Liver (tissue), 9 donors: ENCODE measurements around the gene KIAA0825. TPM values are rescaled to one million over a fixed set of nuclear protein-coding genes. Genes with fewer than 3 reads are reported as not detected.

Experiments
- DNase-seq: peaks from one replicate; pipeline ENCODE4 v3.0.0-alpha.2; 2017; ENCODE audit warnings: low spot score
- H3K27ac ChIP-seq, 2 donors: one replicate each; pipeline ENCODE4 v1.7.0; 2013; ENCODE audit warnings: inconsistent platforms in 2 of 2, low read length in 2 of 2, control low read depth in 1 of 2, low read depth in 1 of 2, mild to moderate bottlenecking in 1 of 2
- H3K27me3 ChIP-seq, 4 donors: one replicate each; pipeline versions ENCODE4 v1.6.1 to v1.7.0; 2013; ENCODE audit warnings: low read length in 3 of 4, inconsistent platforms in 1 of 4, mild to moderate bottlenecking in 1 of 4, moderate library complexity in 1 of 4; ENCODE audit not compliant: control insufficient read depth in 4 of 4, insufficient read depth in 4 of 4
- H3K36me3 ChIP-seq, 4 donors: one replicate each; pipeline versions ENCODE4 v1.6.1 to v1.7.0; 2013; ENCODE audit warnings: low read length in 3 of 4, mild to moderate bottlenecking in 3 of 4, low read depth in 1 of 4, moderate library complexity in 1 of 4; ENCODE audit not compliant: control insufficient read depth in 4 of 4, insufficient read depth in 3 of 4
- H3K4me1 ChIP-seq, 4 donors: one replicate each; pipeline versions ENCODE4 v1.6.1 to v1.7.0; 2013; ENCODE audit warnings: low read length in 3 of 4, mild to moderate bottlenecking in 3 of 4, moderate library complexity in 1 of 4; ENCODE audit not compliant: control insufficient read depth in 4 of 4, insufficient read depth in 4 of 4
- H3K4me3 ChIP-seq, 3 donors: one replicate each; pipeline versions ENCODE4 v1.6.1 to v1.7.0; 2013; ENCODE audit warnings: low read length in 3 of 3, control low read depth in 1 of 3, low read depth in 1 of 3, mild to moderate bottlenecking in 1 of 3
- H3K9ac ChIP-seq, 2 donors: one replicate each; pipeline ENCODE4 v1.7.0; 2013; ENCODE audit warnings: low read length in 2 of 2, mild to moderate bottlenecking in 2 of 2, moderate library complexity in 2 of 2, control low read depth in 1 of 2, low read depth in 1 of 2
- H3K9me3 ChIP-seq, 4 donors: one replicate each; pipeline versions ENCODE4 v1.6.1 to v1.7.0; 2013; ENCODE audit warnings: low read length in 3 of 4; ENCODE audit not compliant: control insufficient read depth in 4 of 4
- CTCF ChIP-seq: fragments of 150-350 bp; IDR thresholded peaks from 2 replicates; pipeline ENCODE4 v1.5.1; 2017; ENCODE audit warnings: improper control_type of control experiment, low read depth, low read length; ENCODE audit not compliant: missing input control
- EGR1 ChIP-seq, 2 donors: IDR thresholded peaks; 2 replicates each; pipeline ENCODE4 v1.6.1; 2016 to 2018; ENCODE audit warnings: antibody characterized with exemption in 2 of 2, low read depth in 2 of 2
- FOXA1 ChIP-seq: IDR thresholded peaks from 2 replicates; pipeline ENCODE4 v1.6.1; 2016; ENCODE audit warnings: antibody characterized with exemption
- FOXA2 ChIP-seq: IDR thresholded peaks from 2 replicates; pipeline ENCODE4 v1.6.1; 2016; ENCODE audit warnings: antibody characterized with exemption
- GABPA ChIP-seq, 2 donors: IDR thresholded peaks in 1 of 2; conservative IDR thresholded peaks in 1 of 2; 2 replicates each; pipeline ENCODE4 v1.6.1; 2016; ENCODE audit warnings: antibody characterized with exemption in 2 of 2, mild to moderate bottlenecking in 1 of 2, moderate library complexity in 1 of 2
- HNF4A ChIP-seq, 2 donors: conservative IDR thresholded peaks; 2 replicates each; pipeline ENCODE4 v1.6.1; 2016; ENCODE audit warnings: antibody characterized with exemption in 2 of 2, mild to moderate bottlenecking in 2 of 2
- HNF4G ChIP-seq: IDR thresholded peaks from 2 replicates; pipeline ENCODE4 v1.6.1; 2016; ENCODE audit warnings: antibody characterized with exemption
- JUND ChIP-seq, 2 donors: IDR thresholded peaks; 2 replicates each; pipeline ENCODE4 v1.6.1; 2016; ENCODE audit warnings: antibody characterized with exemption in 2 of 2
- MAX ChIP-seq: IDR thresholded peaks from 2 replicates; pipeline ENCODE4 v1.6.1; 2016; ENCODE audit warnings: antibody characterized with exemption
- NR2F2 ChIP-seq: IDR thresholded peaks from 2 replicates; pipeline ENCODE4 v1.6.1; 2016; ENCODE audit warnings: antibody characterized with exemption
- RAD21 ChIP-seq, 2 donors: IDR thresholded peaks; 2 replicates each; pipeline ENCODE4 v1.6.1; 2016; ENCODE audit warnings: antibody characterized with exemption in 2 of 2, mild to moderate bottlenecking in 2 of 2
- REST ChIP-seq: IDR thresholded peaks from 2 replicates; pipeline ENCODE4 v1.6.1; 2016; ENCODE audit warnings: antibody characterized with exemption, mild to moderate bottlenecking
- RXRA ChIP-seq, 2 donors: IDR thresholded peaks; 2 replicates each; pipeline ENCODE4 v1.6.1; 2017 to 2018; ENCODE audit warnings: antibody characterized with exemption in 2 of 2, mild to moderate bottlenecking in 1 of 2
- SP1 ChIP-seq: IDR thresholded peaks from 2 replicates; pipeline ENCODE4 v1.6.1; 2018; ENCODE audit warnings: antibody characterized with exemption, mild to moderate bottlenecking
- TAF1 ChIP-seq: conservative IDR thresholded peaks from 2 replicates; pipeline ENCODE4 v1.6.1; 2016; ENCODE audit warnings: antibody characterized with exemption, mild to moderate bottlenecking
- YY1 ChIP-seq: IDR thresholded peaks from 2 replicates; pipeline ENCODE4 v1.6.1; 2016; ENCODE audit warnings: antibody characterized with exemption, mild to moderate bottlenecking
- WGBS: extraction: QIAGEN DNeasy Blood & Tissue Kit; methylation state at CpG from one replicate; pipeline ENCODE4 v1.1.7; 2013; 5-methylcytosine and 5-hydroxymethylcytosine counted together
- polyA plus RNA-seq, 2 donors: library from polyadenylated mRNA; stranded (reverse) in 1 of 2; unstranded in 1 of 2; fragments of 200-250 nt in 1 of 2; fragments of >200 nt in 1 of 2; fragmentation: Nextera tagmentation in 1 of 2; extraction: Ambion mirVana in 1 of 2; gene quantifications; one replicate each; pipeline versions ENCODE4 v1.2.1 to v1.2.3, GENCODE V29; 2013 to 2015
- total RNA-seq, 2 donors: library from RNA; depleted of rRNA; stranded (reverse); fragments of >200 nt; gene quantifications; one replicate each; pipeline ENCODE4 v1.2.3, GENCODE V29; 2014
- TF ChIP-seq, protein P1 (sequence below): IDR thresholded peaks from 2 replicates; pipeline ENCODE4 v1.6.1; 2016; ENCODE audit warnings: antibody characterized with exemption
- TF ChIP-seq, protein P2 (sequence below): IDR thresholded peaks from 2 replicates; pipeline ENCODE4 v1.6.1; 2016; ENCODE audit warnings: antibody characterized with exemption
- donor health status: healthy.
- donor health status: healthy.
- donor health status: healthy.
- donor health status: healthy.
- donor health status: healthy.

KIAA0825 gene
- total and polyA plus RNA-seq, 4 donors = 0.25 to 3.2 (median 1.2) TPM

GRCh38 chr5:94353605-94354004, 264.8 kb downstream of the KIAA0825 start:
- TF ChIP-seq GABPA (IDR thresholded peaks at IDR 0.05 in 1 of 2, conservative IDR thresholded peaks at IDR 0.05 in 1 of 2) (no peak), JUND (IDR thresholded peaks at IDR 0.05) (no peak), REST (no peak), RAD21 (IDR thresholded peaks at IDR 0.05) (no peak), YY1 (no peak), CTCF (no peak), MAX (no peak), FOXA2 (no peak), SP1 (no peak), NR2F2 (no peak), FOXA1 (no peak), RXRA (IDR thresholded peaks at IDR 0.05) (no peak), HNF4A (conservative IDR thresholded peaks at IDR 0.05) (no peak), HNF4G (no peak), TAF1 (no peak)
- TF ChIP-seq, protein P1, sequence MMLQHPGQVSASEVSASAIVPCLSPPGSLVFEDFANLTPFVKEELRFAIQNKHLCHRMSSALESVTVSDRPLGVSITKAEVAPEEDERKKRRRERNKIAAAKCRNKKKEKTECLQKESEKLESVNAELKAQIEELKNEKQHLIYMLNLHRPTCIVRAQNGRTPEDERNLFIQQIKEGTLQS = no peak
- TF ChIP-seq, protein P2, sequence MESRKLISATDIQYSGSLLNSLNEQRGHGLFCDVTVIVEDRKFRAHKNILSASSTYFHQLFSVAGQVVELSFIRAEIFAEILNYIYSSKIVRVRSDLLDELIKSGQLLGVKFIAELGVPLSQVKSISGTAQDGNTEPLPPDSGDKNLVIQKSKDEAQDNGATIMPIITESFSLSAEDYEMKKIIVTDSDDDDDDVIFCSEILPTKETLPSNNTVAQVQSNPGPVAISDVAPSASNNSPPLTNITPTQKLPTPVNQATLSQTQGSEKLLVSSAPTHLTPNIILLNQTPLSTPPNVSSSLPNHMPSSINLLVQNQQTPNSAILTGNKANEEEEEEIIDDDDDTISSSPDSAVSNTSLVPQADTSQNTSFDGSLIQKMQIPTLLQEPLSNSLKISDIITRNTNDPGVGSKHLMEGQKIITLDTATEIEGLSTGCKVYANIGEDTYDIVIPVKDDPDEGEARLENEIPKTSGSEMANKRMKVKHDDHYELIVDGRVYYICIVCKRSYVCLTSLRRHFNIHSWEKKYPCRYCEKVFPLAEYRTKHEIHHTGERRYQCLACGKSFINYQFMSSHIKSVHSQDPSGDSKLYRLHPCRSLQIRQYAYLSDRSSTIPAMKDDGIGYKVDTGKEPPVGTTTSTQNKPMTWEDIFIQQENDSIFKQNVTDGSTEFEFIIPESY = no peak

DNA sequence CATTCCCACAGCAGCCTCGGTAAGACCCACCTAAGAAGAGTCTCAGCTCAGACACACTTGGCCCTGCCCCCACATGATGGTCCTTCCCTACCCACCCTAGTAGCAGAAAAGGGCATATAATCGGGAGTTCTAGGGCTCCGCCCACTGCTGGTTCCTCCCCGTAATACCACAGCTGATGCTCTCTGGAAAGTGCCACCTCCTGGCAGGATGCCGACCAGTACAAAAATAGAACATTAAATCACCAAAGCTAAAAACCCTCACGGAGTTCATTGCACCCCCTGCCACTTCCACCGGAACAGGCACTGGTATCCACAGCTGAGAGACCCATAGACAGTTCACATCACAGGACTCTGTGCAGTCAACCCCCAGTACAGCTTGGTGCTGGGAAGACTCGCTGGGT, 271.3 kb downstream of the KIAA0825 start:
- WGBS = 93% methylated on average over 8 of the region's 8 CpGs
- Histone ChIP-seq H3K36me3 (peaks cover 0 to 2% (median 0%) of the 10 kb centered on the region in 4 donors), H3K4me3 (no peak overlapping the region), H3K9me3 (no peaks in the 10 kb centered on the region), H3K4me1 (no peaks in the 10 kb centered on the region), H3K27me3 (no peaks in the 10 kb centered on the region), H3K9ac (no peak overlapping the region), H3K27ac (no peak overlapping the region)
- no peak for DNase-seq
- TF ChIP-seq YY1 = no peak
- TF ChIP-seq FOXA2 = no peak
- TF ChIP-seq, protein P1 = no peak
- TF ChIP-seq HNF4A (conservative IDR thresholded peaks at IDR 0.05) = no peak
- TF ChIP-seq JUND (IDR thresholded peaks at IDR 0.05) = no peak
- TF ChIP-seq MAX = no peak
- TF ChIP-seq EGR1 (IDR thresholded peaks at IDR 0.05; ENCODE audit: low read depth in 2 of 2) = no peak
- no peak for TF ChIP-seq HNF4G
- TF ChIP-seq FOXA1 = no peak
- no peak for TF ChIP-seq RXRA (IDR thresholded peaks at IDR 0.05)
- TF ChIP-seq TAF1 = no peak
- no peak for TF ChIP-seq SP1
- no peak for TF ChIP-seq RAD21 (IDR thresholded peaks at IDR 0.05)
- TF ChIP-seq REST = no peak

More at GRCh38 chr5:94353605-94354004, 264.8 kb downstream of the KIAA0825 start:
- Histone ChIP-seq H3K4me1 (no peaks in the 10 kb centered on the region), H3K36me3 (no peaks in the 10 kb centered on the region), H3K9ac (no peak overlapping the region), H3K4me3 (no peak overlapping the region), H3K27me3 (no peaks in the 10 kb centered on the region), H3K9me3 (no peaks in the 10 kb centered on the region), H3K27ac (no peak overlapping the region)
- no peak for DNase-seq
- 93% methylated on average over 4 of the region's 4 CpGs for WGBS
